Sciatic nerve (tissue), 2 donors: ENCODE results near the gene FTH1. TPM values are rescaled to one million over a fixed set of nuclear protein-coding genes. Genes with fewer than 3 reads are reported as not detected.

Source experiments
- ATAC-seq: fragments of 200-7000 bp; cut with Tn5 transposase; one replicate; pipeline ENCODE4 v1.9.1; 2020; ENCODE audit warnings: mild to moderate bottlenecking, moderate library complexity
- DNase-seq: peaks from one replicate; pipeline ENCODE4 v3.0.0-alpha.2; 2020; ENCODE audit warnings: low spot score
- intact Hi-C: fragments of 100-400 bp; cut with DNase I; formaldehyde crosslinking; loops from one replicate; pipeline ENCODE4 v1.14.2; 2022
- total RNA-seq: library from RNA; stranded (reverse); fragmentation: NEBNext Ultra II Directional; extraction: Animal tissue kit (Norgen Biotek cat#: 25700); gene quantifications from one replicate; pipeline ENCODE4 v1.2.1, GENCODE V29; 2021
- donor health status: DM: no; HTN: no; CAD: no.
- donor health status: DM: no; HTN: no; CAD: no.

FTH1 gene
- total RNA-seq, 1 donor from 2014 or later = 4,297 TPM

DNA sequence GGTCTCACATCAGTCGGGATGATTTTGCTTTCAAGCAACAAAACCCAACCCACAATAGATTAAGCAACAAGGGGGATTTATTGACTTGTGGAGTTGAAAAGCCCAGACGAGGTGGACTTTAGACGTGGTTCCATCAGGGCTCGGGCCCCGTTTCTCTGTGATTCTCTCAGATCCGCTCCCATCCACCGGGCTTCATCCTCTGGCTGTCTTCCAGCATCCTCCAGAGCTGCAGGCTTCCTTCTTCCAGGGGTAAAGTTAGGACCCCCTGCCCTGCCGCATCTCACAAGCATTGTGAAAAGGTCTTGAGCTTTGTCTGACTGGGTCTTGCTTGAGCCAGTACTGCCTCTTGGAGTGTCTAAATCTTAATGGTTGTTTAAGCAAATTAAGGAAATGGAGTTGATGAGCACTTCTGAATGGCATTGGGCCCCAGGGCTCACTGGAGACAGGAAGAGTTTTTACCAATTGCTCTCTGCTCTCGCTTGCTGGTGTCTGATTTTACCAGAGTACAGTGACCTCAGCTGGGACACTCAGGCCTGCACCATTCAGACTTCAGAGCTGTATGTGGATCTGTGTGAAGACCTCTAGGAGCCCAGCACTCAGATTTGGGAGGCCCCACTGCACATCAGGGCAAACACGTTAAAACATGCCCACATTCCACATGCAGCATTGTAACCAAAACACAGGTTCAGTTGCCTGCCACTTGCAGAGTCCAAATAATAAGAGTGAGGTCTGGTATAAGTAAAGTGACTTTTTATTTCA lies 13.5 kb upstream of the FTH1 start:
- ATAC-seq (no peak), DNase-seq (no peak)
- intact Hi-C loops = no loop called here

DNA sequence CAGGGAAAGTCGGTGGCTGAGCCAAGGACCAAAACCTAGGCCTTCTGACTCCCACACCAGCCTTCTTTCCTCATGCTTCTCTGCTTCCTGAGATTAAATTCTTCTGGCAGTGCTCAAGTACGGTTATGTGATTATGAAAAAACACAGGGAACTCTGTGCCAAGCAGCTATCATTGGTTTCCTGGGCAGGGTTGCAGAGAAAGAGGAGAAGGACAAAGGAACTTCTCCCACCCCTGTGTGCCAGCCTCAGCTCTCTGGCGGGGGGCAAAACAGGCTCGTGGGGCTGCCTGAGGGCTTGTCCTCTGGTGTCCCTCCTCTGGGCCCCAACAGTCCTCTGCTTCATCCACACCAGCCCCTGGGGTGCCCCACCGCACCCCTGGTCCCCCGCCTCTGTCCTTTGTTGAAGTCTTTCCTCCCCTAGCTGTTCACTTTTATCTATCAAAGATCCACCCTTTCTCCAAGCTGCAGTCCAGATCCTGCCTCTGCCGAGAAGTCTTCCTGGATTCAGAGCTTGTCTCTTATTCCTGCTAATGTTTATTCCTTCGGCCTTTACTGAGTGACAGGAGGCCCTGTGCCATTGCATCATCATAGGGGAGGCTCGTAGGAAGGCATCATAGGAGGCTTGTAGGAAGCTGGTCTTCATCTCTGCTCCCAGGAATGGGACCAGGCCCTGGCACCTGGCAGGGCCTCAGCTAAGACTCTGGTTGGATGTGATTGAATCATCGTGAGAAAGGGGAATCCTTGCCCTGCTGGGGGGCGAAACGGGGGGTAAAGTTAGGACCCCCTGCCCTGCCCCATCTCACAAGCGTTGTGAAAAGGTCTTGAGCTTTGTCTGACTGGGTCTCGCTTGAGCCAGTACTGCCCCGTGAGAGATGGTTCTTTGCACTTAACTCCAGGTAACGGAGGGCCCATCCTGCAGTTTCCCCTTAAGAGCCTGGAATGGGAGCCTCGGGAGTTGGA lies 11.5 kb upstream of the FTH1 start:
- peak; percentile 28 for ATAC-seq
- intact Hi-C loops = no loop called here

DNA sequence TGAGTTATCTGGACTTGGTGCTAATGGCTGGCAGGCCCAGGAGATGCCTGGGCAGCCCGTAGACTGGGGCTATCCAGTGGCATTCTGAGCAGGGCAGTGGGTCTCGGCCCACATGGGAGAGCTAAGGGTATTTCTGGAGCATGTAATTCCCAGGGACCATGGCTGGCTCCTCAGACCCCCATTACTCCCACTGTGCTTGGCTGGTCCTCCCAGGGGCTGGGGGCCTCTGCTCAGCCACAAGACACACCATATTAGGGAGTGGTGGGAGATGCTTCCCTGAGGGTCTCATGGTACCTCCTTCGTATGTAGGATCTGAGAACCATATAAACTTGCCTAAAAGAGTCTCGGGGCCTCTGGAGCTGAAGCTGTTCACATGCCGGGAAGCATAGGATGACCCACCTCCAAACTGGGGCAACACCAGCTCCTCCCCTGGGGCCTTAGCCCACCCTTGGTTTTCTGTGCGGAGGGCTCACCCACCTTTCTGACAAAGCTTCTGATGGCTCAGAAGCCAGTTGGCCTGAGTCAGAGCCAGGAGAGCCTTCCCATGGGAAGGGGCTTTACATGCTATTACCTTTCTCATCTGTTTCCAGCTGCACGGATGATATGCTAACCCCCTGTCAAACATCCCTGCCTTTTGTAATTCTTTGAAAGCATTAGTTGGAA lies 9.5 kb upstream of the FTH1 start:
- intact Hi-C loops = no loop called here
- no peak for ATAC-seq
- no peak for DNase-seq

More for the DNA sequence above, 11.5 kb upstream of the FTH1 start:
- DNase-seq = no peak

DNA sequence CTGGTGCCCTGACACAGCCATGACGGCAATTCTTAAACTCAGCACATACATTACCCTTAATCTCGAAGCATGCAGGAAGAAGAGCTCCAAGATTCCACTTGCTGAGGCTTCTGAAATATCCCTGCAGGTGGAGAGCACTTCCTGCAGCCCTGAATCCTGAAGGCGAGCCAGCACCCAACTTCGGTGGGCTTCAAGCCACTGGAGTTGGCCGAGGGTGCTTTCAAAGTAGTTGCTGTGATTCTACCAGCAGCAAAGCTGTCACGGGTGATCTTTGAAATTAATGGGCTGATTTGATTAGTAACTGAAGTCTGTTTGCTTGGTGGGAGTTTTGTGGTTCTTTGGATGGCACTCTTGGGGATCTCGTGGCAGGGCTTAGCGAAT lies 9.0 kb upstream of the FTH1 start:
- intact Hi-C loops = no loop called here
- ATAC-seq (no peak), DNase-seq (no peak)

DNA sequence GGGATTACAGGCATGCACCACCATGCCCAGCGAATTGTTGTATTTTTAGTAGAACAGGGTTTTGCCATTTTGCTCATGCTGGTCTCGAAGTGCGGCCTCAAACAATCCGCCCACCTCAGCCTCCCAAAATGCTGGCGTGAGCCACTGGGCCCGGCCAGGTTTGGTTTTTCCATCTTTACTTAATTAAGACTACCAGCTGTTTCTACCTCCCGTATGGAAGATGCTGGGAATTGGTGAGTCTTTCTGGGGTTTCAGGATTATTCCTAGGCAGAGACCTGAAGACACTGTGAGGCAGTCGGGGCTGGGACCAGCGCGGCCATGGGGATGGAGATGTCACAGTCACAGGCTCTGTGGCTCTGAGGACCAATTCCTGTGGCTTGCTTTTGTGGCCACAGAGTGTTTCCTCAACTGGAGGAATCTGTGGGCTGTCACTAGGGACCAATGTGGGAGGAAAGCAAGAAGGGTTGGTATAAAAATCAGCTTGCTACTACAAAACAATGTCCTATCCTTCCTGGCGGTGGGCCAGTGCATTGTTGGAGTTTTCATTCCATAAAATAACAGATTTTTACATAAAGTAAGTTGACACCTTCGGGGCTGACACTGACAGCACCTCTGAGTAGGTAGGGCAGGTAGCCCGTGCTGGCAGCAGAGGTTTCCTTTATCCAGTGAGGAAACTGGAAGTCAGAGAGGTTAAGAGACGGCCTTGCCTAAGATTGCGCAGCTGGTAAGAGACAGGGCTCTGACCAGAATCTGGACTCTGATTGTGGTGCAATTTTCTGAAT lies 8.4 kb upstream of the FTH1 start:
- intact Hi-C loops = no loop called here
- ATAC-seq = no peak
- no peak for DNase-seq

DNA sequence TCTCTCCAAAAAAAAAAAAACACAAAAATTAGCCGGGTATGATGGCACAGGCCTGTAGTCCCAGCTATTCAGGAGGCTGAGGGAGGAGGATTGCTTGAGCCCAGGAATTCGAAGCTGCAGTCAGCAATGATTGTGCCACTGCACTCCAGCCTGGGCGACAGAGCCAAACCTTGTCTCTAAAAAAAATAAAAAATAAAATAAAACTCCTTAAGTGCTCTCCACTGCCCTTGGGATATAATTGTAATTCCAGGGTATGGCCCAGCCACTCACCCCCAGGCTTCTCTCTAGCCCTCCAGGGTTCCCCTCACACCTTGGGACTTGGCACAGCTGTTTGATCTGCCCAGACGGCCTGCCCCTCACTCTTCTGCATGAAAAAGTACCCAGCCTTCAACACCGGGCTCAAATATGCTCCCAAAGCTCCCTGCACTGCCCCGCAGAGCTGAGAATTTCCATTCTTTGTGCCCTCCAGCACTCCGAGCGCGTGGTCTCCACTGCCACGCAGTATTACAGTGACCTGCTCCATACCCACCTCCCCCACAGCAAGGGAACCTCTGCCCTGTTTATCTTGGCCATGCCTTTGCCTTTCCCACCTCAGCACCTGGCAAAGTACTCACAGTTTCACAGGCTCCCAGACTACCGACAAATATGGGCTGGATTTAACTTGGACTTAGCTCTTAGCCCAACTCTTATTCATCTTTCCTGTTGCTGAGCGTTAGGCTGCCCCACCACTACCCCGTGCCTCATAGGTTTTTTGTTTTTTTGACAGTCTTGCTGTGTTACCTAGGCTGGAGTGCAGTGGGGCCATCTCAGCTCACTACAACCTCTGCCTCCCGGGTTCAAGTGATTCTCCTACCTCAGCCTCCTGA lies 7.6 kb upstream of the FTH1 start:
- ATAC-seq = no peak
- no peak for DNase-seq
- intact Hi-C loops = no loop called here

DNA sequence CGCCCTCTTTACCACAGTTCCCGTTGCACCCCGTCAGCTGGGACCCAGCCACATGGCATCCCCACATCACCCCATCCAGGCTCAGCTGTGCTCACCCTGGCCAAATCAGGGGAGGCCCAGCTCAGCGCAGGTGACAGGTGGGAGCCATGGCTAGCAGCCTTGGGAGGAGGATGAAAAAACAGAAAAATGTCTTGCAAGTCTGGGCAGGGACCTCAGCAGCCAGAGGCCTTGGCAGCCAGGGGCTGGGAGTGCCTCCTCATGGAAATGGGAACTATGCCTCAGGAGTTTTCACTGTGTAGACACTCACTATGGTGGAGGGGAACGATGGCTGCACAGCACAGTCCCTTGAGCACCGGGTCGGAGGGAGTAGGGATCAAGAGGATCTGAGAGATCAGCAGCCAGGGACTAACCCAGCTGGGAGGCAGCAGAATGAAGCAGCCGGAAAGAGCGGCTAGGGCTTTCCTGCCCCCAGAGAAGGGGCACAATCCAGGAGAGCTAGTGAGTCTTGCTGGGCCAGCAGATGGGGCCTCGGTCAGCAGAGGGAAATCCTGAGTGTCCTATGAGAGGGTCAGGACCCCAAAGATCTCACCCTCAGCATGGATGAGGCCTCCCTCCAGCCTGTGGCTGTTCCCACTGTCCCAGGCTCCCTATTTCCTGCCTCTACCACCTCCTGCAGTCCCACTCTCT lies 6.2 kb upstream of the FTH1 start:
- no peak for DNase-seq
- ATAC-seq = no peak
- intact Hi-C loops = no loop called here

DNA sequence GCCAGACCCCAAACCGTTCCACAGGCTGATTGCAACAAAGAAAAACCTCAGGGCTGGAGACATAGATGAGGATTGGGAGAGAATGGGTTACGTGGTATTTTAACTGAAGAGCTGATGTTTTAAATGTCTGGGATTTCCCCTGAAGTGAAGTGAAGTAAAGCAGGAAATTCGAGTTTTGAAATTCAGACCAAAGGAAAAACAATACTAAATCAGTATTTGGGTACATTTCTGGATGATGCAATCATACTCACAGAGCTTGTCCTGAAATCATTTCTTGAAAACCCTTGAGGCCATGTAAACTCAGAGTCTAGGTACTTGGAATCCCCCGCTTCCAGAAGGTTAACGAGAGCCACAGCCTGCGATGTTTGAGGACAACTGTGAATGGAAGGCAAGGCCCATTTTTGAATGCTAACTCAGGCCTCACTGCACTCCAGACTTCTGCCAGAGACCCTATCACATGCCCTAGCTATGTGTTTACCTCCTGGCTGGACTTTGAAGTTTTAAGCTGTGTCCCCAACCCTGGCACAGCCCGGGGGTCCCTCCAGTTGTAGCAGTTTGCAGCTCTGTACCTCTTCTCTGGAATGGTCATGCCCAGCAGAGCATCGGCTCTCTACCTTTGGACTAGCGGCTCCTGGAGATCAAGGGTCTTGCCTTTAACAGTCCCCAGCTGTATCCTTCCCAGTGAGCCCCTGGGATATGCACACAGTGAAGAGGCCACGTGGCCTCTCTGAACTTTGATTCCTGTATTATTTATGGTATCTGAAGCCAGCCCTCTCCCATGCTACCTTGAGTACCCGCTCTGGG lies 5.4 kb upstream of the FTH1 start:
- intact Hi-C loops = no loop called here
- peak; percentile 54 for ATAC-seq
- no peak for DNase-seq

DNA sequence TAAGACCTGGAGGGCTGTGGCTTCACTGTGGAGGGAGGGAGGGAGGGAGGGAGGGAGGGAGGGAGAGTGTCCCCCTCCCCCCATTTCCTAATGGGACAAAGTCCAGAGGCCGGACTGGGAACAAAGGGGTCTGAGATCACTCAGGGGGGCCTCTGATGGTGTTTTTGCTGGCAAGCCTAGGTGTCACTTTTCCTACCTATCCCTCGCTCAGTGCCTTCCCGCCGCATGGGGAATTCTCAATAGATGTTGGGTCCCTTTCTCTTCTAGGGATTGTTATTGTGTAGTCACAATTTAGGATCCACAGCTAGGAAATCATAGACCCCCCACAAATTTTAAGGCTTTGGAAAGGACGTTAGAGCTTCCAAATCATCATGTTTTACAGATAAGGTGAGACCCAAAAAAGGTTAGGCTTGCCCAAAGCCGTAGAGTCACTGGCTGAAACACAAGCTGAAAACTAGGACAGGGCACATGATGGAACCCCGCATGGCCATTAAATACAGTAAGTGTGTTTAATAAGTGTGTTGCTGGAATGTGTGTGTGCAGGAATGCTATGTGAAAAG lies 4.8 kb upstream of the FTH1 start:
- ATAC-seq (no peak), DNase-seq (peak; percentile 66)
- intact Hi-C loops = no loop called here

DNA sequence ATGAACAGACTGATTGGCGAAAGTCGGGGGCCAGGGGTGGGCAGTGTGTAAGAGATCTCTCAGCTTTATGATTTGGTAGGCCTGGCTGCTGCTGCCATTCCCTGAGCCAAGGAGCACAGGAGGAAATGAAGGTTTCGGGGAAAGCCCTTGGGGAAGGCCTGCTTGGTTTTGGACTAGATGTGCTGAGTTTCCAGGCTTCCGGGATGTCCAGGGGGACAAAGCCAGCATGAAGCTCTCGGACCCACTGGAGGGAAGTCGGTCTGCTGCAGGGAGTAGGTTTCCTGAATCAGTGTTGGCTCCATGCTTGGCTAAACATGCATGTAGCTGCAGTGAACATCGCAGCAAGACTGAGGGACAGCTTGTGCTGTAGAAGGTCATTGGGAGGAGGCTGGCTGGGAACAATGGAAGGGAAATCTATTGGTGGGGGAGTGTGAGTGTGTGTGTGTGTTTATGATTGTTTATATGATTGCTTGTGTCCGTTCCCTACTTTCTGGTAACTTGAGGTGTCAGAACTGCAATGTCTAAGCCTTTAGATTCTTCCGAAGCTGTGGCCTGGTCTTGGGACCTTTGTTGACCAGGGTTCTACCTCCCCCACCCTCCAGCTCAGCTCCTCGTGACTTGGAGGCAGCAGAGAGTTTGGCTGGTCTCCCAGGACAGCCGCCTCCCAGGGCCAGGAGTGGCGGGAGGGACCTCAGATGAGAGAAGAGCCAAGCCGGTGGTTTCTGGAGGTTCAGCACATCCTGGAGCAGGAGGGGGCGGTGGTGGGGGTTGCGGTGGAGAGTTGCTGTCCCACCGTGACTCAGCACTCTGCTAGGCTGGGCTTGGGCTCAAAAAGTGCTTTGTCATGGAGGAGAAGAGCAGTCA lies 4.0 kb upstream of the FTH1 start:
- peak; percentile 98 for DNase-seq
- intact Hi-C loops = no loop called here

DNA sequence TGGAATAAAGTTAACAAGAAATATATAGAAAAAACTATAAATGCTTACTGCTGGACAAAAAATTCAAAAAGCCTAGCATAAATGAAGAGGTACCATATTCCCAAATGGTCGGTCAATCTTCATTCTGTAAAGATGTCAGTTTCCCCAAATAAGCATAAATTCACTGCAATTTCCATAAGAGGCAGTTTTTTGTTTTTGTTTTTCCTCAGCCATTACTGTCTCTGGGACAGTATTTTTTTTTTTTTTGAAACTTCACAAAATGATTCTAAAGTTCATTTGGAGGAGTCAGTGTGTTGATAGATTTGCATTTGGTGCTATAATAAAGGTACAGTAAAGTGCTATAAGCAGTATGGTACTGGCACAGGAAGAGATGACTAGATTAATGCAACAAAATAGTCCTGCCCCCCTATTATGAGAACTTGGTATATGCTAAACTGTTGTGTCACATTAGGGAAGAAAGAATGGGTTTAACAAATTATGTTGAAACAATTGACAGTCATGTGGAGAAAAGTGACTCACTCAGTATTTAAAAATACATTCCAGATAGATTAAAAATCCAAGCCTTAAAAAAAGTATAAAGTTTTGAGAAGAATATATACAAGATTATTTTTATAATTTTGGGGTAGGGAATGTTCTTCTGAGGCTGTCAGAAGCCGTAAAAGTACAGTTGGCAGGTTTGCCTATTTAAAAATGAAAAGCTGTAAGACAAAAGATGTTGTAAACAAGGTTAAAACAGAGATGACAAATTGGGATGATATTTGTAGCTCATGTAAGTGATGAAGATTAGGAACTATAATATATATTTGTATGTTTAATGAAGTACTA lies 2.6 kb upstream of the FTH1 start:
- ATAC-seq = no peak
- intact Hi-C loops = no loop called here
- DNase-seq = no peak

More for the DNA sequence above, 4.0 kb upstream of the FTH1 start:
- ATAC-seq = peak; percentile 86

DNA sequence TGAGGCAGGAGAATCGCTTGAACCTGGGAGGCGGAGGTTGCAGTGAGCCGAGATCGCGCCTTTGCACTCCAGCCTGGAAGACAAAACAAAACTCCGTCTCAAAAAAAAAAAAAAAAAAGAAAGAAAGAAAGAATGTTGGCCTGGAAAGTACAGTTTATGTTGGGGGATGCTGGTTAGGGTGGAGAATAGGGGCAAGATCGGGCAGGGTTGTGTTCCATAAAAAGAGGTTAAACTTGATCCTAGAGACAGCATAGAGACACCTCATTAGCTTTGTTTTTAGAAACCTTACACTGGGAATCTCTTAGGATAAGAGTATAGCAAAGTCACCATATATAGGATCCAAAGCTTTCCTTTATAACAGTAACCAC lies 1.9 kb upstream of the FTH1 start:
- intact Hi-C loops = no loop called here
- ATAC-seq = no peak
- no peak for DNase-seq

DNA sequence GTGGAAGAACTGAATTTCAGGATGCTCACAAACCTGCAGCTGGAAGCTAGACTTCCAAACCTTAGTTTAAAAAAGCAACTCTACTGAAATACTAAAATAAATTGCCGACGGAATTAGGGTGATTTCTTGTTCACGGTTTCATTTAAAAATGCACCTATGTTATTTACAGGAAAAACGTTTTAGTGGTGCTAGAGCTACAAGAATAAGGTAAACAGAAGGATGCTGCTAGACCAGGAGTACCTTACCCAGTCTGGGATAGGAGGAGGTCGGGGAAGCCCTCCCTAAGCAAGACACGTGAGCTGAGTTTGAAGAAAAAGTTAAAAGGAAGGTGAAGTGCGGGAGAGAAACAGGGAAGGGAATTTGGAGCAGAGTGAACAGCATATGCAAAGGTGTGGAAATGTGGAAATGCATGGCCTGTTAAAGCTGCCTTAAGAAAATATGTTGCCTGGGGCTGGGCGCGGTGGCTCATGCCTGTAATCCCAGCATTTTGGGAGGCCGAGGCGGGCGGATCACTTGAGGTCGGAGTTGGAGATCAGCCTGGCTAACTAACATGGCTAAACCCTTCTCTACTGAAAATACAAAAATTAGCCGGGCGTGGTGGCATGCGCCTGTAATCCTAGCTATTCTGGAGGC lies 1.4 kb upstream of the FTH1 start:
- intact Hi-C loops = no loop called here
- DNase-seq = peak; percentile 52
- no peak for ATAC-seq
